ENCODE measurements around the gene TNPO3. TPM values are rescaled to one million over a fixed set of nuclear protein-coding genes. Genes with fewer than 3 reads are reported as not detected.
A peak's percentile ranks its signal among the peaks of the same experiment; 100 is the strongest.
"Not testable (repeated sequence)": the region's sequence is repeated elsewhere in the genome, so short reads cannot be mapped to it uniquely, and the experiment has no call there.

TNPO3 gene
- polyA plus RNA-seq, 1 donor from 2014 or later: 47.7 TPM

DNA sequence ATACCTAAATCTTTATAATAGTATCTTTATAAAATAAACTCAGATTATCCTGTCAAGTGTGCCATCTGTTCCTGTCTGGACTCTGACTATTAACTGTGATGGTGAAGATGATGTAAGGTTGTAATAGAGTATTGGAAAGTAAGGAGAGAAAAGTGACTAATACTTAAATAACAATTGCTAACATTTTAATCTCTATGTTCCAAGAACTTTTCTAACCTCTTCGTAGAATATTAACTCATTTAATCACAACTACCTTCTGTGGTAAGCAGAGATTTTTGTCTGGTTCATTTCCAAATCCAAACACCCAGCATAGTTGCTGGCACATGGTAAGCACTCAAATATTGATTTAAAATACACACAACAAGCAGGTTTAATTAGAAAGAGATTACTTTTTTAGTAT is 2.5 kb downstream of the TNPO3 start:
- Histone ChIP-seq H3K27ac (ENCODE audit: low read length) (no peak overlapping the region), H3K4me2 (ENCODE audit: low read length) (peak overlapping the region; percentile 36), H2AFZ (ENCODE audit: low read depth, low read length) (no peak overlapping the region), H3K4me3 (ENCODE audit: low read length) (peak overlapping the region; percentile 83), H3F3A (ENCODE audit: insufficient read depth, low read length, poor library complexity, severe bottlenecking) (no peaks in the 10 kb centered on the region), H3K9ac (ENCODE audit: low read length) (no peak overlapping the region), H3K9me3 (ENCODE audit: low read length) (no peaks in the 10 kb centered on the region), H3K27me3 (ENCODE audit: insufficient read depth, low read depth, low read length) (no peaks in the 10 kb centered on the region), H4K20me1 (ENCODE audit: insufficient read depth) (no peaks in the 10 kb centered on the region), H3K9me2 (ENCODE audit: insufficient read depth, low read length) (no peaks in the 10 kb centered on the region), H3K36me3 (ENCODE audit: insufficient read depth, low read length) (no peaks in the 10 kb centered on the region), H3K79me2 (replicated peaks; ENCODE audit: insufficient read depth, low read length) (peaks cover 64% of the 10 kb centered on the region)
- no peak for TF ChIP-seq RAD21 (conservative IDR thresholded peaks at IDR 0.05)
- TF ChIP-seq EP300 (conservative IDR thresholded peaks at IDR 0.05; ENCODE audit: poor library complexity, severe bottlenecking): no peak
- no peak for TF ChIP-seq TAF1 (IDR thresholded peaks at IDR 0.05; ENCODE audit: low read depth)
- TF ChIP-seq, protein P1, sequence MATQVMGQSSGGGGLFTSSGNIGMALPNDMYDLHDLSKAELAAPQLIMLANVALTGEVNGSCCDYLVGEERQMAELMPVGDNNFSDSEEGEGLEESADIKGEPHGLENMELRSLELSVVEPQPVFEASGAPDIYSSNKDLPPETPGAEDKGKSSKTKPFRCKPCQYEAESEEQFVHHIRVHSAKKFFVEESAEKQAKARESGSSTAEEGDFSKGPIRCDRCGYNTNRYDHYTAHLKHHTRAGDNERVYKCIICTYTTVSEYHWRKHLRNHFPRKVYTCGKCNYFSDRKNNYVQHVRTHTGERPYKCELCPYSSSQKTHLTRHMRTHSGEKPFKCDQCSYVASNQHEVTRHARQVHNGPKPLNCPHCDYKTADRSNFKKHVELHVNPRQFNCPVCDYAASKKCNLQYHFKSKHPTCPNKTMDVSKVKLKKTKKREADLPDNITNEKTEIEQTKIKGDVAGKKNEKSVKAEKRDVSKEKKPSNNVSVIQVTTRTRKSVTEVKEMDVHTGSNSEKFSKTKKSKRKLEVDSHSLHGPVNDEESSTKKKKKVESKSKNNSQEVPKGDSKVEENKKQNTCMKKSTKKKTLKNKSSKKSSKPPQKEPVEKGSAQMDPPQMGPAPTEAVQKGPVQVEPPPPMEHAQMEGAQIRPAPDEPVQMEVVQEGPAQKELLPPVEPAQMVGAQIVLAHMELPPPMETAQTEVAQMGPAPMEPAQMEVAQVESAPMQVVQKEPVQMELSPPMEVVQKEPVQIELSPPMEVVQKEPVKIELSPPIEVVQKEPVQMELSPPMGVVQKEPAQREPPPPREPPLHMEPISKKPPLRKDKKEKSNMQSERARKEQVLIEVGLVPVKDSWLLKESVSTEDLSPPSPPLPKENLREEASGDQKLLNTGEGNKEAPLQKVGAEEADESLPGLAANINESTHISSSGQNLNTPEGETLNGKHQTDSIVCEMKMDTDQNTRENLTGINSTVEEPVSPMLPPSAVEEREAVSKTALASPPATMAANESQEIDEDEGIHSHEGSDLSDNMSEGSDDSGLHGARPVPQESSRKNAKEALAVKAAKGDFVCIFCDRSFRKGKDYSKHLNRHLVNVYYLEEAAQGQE (IDR thresholded peaks at IDR 0.05; ENCODE audit: borderline replicate concordance): no peak
- no peak for TF ChIP-seq SMC3 (conservative IDR thresholded peaks at IDR 0.05; ENCODE audit: poor library complexity)
- TF ChIP-seq, protein P2, sequence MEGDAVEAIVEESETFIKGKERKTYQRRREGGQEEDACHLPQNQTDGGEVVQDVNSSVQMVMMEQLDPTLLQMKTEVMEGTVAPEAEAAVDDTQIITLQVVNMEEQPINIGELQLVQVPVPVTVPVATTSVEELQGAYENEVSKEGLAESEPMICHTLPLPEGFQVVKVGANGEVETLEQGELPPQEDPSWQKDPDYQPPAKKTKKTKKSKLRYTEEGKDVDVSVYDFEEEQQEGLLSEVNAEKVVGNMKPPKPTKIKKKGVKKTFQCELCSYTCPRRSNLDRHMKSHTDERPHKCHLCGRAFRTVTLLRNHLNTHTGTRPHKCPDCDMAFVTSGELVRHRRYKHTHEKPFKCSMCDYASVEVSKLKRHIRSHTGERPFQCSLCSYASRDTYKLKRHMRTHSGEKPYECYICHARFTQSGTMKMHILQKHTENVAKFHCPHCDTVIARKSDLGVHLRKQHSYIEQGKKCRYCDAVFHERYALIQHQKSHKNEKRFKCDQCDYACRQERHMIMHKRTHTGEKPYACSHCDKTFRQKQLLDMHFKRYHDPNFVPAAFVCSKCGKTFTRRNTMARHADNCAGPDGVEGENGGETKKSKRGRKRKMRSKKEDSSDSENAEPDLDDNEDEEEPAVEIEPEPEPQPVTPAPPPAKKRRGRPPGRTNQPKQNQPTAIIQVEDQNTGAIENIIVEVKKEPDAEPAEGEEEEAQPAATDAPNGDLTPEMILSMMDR (IDR thresholded peaks at IDR 0.05; ENCODE audit: poor library complexity, severe bottlenecking): no peak
- no peak for TF ChIP-seq POLR2AphosphoS5 (IDR thresholded peaks at IDR 0.05)

DNA sequence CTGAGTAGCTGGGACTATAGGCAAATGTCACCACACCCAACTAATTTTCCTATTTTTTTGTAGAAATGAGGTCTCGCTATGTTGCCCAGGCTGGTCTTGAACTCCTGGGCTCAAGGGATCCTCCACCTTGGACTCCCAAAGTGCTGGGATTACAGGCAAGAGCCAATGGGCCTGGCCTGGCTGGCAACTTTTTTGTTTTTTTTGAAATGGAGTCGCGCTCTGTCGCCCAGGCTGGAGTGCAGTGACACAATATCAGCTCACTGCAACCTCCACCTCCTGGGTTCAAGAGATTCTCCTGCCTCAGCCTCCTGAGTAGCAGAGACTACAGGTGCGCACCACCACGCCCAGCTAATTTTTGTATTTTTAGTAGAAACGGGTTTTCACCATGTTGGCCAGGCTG is 3.5 kb downstream of the TNPO3 start:
- H3K27me3 ChIP-seq (ENCODE audit: insufficient read depth, low read depth, low read length); H3K4me3 ChIP-seq (ENCODE audit: low read length); H3K27ac ChIP-seq (ENCODE audit: low read length); H2AFZ ChIP-seq (ENCODE audit: low read depth, low read length); H3K9me3 ChIP-seq (ENCODE audit: low read length); H3K36me3 ChIP-seq (ENCODE audit: insufficient read depth, low read length); H3F3A ChIP-seq (ENCODE audit: insufficient read depth, low read length, poor library complexity, severe bottlenecking); H3K4me2 ChIP-seq (ENCODE audit: low read length); H3K9ac ChIP-seq (ENCODE audit: low read length); H3K9me2 ChIP-seq (ENCODE audit: insufficient read depth, low read length); H4K20me1 ChIP-seq (ENCODE audit: insufficient read depth): not testable (repeated sequence)
- peaks cover 74% of the 10 kb centered on the region for H3K79me2 ChIP-seq (replicated peaks; ENCODE audit: insufficient read depth, low read length)

DNA sequence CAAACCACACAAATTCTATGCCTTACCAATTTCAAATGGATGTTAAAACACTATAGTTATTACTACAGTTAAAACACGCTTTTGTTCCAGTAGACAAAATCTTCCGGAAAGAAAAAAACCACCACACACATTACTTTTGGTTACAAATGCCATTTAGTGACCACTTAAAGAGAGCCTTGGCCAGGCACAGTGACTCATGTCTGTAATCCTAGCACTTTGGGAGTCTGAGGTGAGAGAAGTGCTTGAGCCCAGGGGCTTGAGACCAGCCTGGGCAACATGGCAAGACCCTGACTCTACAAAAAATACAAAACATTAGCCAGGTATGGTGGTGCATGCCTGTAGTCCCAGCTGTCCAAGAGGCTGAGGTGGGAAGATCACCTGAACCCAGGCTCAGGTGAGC is 7.2 kb downstream of the TNPO3 start:
- Histone ChIP-seq H3K4me3 (ENCODE audit: low read length) (no peak overlapping the region), H2AFZ (ENCODE audit: low read depth, low read length) (no peak overlapping the region), H3K4me2 (ENCODE audit: low read length) (no peak overlapping the region), H3K36me3 (ENCODE audit: insufficient read depth, low read length) (no peaks in the 10 kb centered on the region), H3F3A (ENCODE audit: insufficient read depth, low read length, poor library complexity, severe bottlenecking) (no peaks in the 10 kb centered on the region), H3K27me3 (ENCODE audit: insufficient read depth, low read depth, low read length) (no peaks in the 10 kb centered on the region), H3K9ac (ENCODE audit: low read length) (no peak overlapping the region), H4K20me1 (ENCODE audit: insufficient read depth) (no peaks in the 10 kb centered on the region), H3K9me2 (ENCODE audit: insufficient read depth, low read length) (no peaks in the 10 kb centered on the region), H3K79me2 (replicated peaks; ENCODE audit: insufficient read depth, low read length) (peaks cover 89% of the 10 kb centered on the region), H3K9me3 (ENCODE audit: low read length) (no peaks in the 10 kb centered on the region), H3K27ac (ENCODE audit: low read length) (no peak overlapping the region)
- TF ChIP-seq MXI1 (conservative IDR thresholded peaks at IDR 0.05; ENCODE audit: poor library complexity, severe bottlenecking) (no peak), EZH2 (IDR thresholded peaks at IDR 0.05; ENCODE audit: borderline replicate concordance, insufficient read depth, low read length, poor library complexity, severe bottlenecking) (no peak), EP300 (conservative IDR thresholded peaks at IDR 0.05; ENCODE audit: poor library complexity, severe bottlenecking) (no peak), POLR2AphosphoS5 (IDR thresholded peaks at IDR 0.05) (no peak), RAD21 (conservative IDR thresholded peaks at IDR 0.05) (no peak), SMC3 (conservative IDR thresholded peaks at IDR 0.05; ENCODE audit: poor library complexity) (no peak), TAF1 (IDR thresholded peaks at IDR 0.05; ENCODE audit: low read depth) (no peak)
- TF ChIP-seq, protein P2 (IDR thresholded peaks at IDR 0.05; ENCODE audit: poor library complexity, severe bottlenecking): no peak
- TF ChIP-seq, protein P1 (IDR thresholded peaks at IDR 0.05; ENCODE audit: borderline replicate concordance): no peak

Data from neural cell (in vitro differentiated cells).